Measurements from ENCODE around the gene EHF. TPM values are rescaled to one million over a fixed set of nuclear protein-coding genes. Genes with fewer than 3 reads are reported as not detected.

EHF gene
- total RNA-seq, 1 donor from 2014 or later = 239 TPM

- no peak for FAIRE-seq
- TF ChIP-seq CTCF (IDR thresholded peaks at IDR 0.05; ENCODE audit: insufficient read depth, low read length, severe bottlenecking) = no peak
Measured at GRCh38 chr11:34642001-34642554, 21.2 kb downstream of the EHF start.

GRCh38 chr11:34642873-34643272 is 22.0 kb downstream of the EHF start:
- Histone ChIP-seq H3K27me3 (ENCODE audit: control insufficient read depth, insufficient read depth, low read length) (no peaks in the 10 kb centered on the region), H3K36me3 (ENCODE audit: control insufficient read depth, insufficient read depth, low read length) (peaks cover 32% of the 10 kb centered on the region), H3K4me3 (ENCODE audit: low read depth, low read length) (no peak overlapping the region)
- TF ChIP-seq CTCF (IDR thresholded peaks at IDR 0.05; ENCODE audit: insufficient read depth, low read length, severe bottlenecking) = no peak
- FAIRE-seq (no peak), DNase-seq (ENCODE audit: low read depth) (no peak)

More at GRCh38 chr11:34642001-34642554, 21.2 kb downstream of the EHF start:
- Histone ChIP-seq H3K4me3 (ENCODE audit: low read depth, low read length) (no peak overlapping the region), H3K36me3 (ENCODE audit: control insufficient read depth, insufficient read depth, low read length) (peaks cover 32% of the 10 kb centered on the region), H3K27me3 (ENCODE audit: control insufficient read depth, insufficient read depth, low read length) (no peaks in the 10 kb centered on the region)
- DNase-seq (ENCODE audit: low read depth) = no peak

GRCh38 chr11:34643311-34643710 is 22.4 kb downstream of the EHF start:
- FAIRE-seq (no peak), DNase-seq (ENCODE audit: low read depth) (no peak)
- Histone ChIP-seq H3K36me3 (ENCODE audit: control insufficient read depth, insufficient read depth, low read length) (peaks cover 32% of the 10 kb centered on the region), H3K4me3 (ENCODE audit: low read depth, low read length) (no peak overlapping the region), H3K27me3 (ENCODE audit: control insufficient read depth, insufficient read depth, low read length) (no peaks in the 10 kb centered on the region)
- no peak for TF ChIP-seq CTCF (IDR thresholded peaks at IDR 0.05; ENCODE audit: insufficient read depth, low read length, severe bottlenecking)

GRCh38 chr11:34643846-34644245 is 23.0 kb downstream of the EHF start:
- TF ChIP-seq CTCF (IDR thresholded peaks at IDR 0.05; ENCODE audit: insufficient read depth, low read length, severe bottlenecking) = no peak
- FAIRE-seq = no peak
- Histone ChIP-seq H3K27me3 (ENCODE audit: control insufficient read depth, insufficient read depth, low read length) (no peaks in the 10 kb centered on the region), H3K4me3 (ENCODE audit: low read depth, low read length) (no peak overlapping the region), H3K36me3 (ENCODE audit: control insufficient read depth, insufficient read depth, low read length) (peaks cover 35% of the 10 kb centered on the region)
- DNase-seq (ENCODE audit: low read depth) = no peak

- FAIRE-seq = peak; percentile 85
- Histone ChIP-seq H3K4me3 (ENCODE audit: low read depth, low read length) (no peak overlapping the region), H3K27me3 (ENCODE audit: control insufficient read depth, insufficient read depth, low read length) (no peaks in the 10 kb centered on the region), H3K36me3 (ENCODE audit: control insufficient read depth, insufficient read depth, low read length) (peaks cover 37% of the 10 kb centered on the region)
- no peak for TF ChIP-seq CTCF (IDR thresholded peaks at IDR 0.05; ENCODE audit: insufficient read depth, low read length, severe bottlenecking)
- DNase-seq (ENCODE audit: low read depth) = peak; percentile 78
Measured at GRCh38 chr11:34644669-34645406, 23.9 kb downstream of the EHF start.
